HG02870 (cell line): ENCODE measurements around the gene MYH10.

ENCODE experiments used
- ATAC-seq: cut with Tn5 transposase; IDR thresholded peaks from one replicate; pipeline ENCODE4 v1.9.1; 2021; ENCODE audit warnings: mild to moderate bottlenecking, moderate library complexity; ENCODE audit not compliant: unreplicated experiment

Gene MYH10

GRCh38 chr17:8610558-8610957, 20.0 kb downstream of the MYH10 start:
- ATAC-seq, result no peak

DNA sequence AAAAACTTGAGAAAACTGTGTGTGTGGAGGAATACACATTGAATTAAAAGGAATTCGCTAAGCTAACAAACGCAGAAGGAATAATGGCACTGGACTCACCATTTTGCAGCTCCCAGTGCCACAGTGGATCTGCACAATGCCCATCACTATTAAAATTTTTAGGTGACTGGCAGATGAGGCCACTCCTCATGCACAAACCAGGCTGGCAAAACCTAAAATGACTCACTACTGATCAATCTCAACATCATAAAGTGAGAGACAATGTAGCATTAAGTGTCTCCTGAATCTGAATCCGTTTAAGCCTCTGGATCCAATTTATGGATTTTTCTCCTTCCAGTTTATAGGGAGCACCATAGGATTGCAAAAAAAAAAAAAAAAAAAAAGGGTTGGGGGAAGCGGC, 20.6 kb downstream of the MYH10 start:
- no peak for ATAC-seq

- ATAC-seq, result no peak
Observed at GRCh38 chr17:8608001-8608400, 22.5 kb downstream of the MYH10 start.

DNA sequence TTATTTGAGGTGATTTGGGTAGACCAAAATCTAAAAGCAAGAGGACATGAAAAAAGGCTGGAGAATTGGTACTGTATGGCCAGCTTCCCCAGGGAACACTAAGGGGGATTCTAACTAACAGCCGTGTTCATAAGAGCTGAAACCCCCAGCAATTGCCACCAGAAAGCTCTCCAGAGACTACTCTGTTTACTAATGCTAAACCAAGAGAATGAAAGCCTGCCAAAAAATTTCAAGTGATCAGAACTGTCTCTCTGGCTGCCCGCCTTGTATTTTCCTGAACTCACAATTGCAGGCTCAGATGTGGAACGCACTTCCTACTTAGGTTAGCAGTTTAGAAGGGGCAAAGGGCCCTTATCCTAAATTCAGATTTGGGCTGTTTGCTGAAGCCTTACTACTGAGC, 24.1 kb downstream of the MYH10 start:
- no peak for ATAC-seq

- ATAC-seq, result no peak
Observed at GRCh38 chr17:8602679-8603078, 27.8 kb downstream of the MYH10 start.

DNA sequence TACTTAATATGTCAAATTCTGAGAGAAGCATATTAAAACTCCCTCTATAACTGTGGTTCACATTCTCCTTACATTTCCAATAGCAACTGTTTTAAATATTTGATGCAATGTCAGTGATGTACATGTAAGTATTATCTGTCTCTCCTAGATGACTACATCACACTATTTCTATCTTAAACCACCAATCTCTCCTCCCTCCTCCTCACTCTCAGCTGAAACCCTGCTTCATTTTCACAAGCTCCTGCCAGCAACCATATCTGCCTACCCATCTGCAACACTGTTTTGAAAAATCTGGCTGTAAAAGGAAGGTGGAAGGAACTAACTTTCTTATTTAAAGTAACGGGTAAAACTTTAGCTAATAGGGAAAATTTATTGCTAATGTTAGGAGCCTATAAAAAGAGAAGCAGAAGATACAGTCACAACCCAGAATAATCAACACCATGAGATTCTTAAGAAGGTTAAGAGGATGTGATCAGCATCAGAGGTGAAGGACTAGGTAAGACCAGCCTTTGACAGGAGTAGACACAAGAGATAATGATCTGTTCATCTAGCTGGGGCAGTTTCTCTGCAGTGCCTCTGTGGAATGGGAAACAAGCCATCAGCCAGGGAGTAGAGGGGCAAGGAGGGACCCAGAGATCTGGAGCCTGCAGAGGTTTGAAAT, 31.0 kb downstream of the MYH10 start:
- no peak for ATAC-seq

DNA sequence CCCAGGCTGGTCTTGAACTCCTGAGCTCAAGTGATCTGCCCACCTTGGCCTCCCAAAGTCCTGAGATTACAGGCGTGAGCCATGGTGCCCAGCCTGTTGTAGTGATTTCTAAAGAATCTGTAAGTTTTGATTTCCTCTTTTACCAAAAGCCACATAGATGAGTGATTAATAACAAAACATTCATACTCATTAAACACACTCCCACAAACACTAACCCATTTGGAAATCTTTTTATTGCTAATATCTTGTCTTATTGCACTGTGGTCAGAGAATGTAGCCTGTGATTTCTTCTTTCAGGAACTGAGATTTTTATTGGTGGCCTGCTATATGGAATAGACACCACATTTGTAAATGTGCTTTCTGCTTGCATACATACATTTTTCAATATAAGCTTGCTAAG, 31.6 kb downstream of the MYH10 start:
- no peak for ATAC-seq

GRCh38 chr17:8593830-8594229, 36.7 kb downstream of the MYH10 start:
- no peak for ATAC-seq

- ATAC-seq, result no peak
Observed at GRCh38 chr17:8593276-8593675, 37.2 kb downstream of the MYH10 start.

- ATAC-seq, result no peak
Observed at GRCh38 chr17:8588877-8589554, 41.5 kb downstream of the MYH10 start.

GRCh38 chr17:8586766-8587165, 43.8 kb downstream of the MYH10 start:
- no peak for ATAC-seq

DNA sequence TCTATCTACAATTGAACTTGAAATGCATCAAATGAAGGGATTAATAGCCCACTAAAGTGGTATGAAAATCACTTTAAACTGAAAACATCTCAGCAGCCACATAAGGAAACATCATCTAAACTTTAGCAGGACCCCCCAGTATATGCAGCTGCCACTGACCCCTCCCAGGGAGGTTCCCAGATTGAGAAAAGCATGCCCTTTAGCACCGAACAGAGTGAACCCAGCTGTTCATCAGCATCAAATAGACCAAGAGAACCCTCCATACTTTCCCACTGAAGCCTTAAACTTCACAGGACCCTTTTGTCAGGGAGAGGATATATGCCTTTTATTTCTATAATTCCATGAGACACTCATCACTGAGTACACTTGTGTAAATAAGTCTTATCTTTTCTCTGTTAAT, 44.6 kb downstream of the MYH10 start:
- ATAC-seq, result no peak

GRCh38 chr17:8583954-8584353, 46.6 kb downstream of the MYH10 start:
- ATAC-seq, result no peak

DNA sequence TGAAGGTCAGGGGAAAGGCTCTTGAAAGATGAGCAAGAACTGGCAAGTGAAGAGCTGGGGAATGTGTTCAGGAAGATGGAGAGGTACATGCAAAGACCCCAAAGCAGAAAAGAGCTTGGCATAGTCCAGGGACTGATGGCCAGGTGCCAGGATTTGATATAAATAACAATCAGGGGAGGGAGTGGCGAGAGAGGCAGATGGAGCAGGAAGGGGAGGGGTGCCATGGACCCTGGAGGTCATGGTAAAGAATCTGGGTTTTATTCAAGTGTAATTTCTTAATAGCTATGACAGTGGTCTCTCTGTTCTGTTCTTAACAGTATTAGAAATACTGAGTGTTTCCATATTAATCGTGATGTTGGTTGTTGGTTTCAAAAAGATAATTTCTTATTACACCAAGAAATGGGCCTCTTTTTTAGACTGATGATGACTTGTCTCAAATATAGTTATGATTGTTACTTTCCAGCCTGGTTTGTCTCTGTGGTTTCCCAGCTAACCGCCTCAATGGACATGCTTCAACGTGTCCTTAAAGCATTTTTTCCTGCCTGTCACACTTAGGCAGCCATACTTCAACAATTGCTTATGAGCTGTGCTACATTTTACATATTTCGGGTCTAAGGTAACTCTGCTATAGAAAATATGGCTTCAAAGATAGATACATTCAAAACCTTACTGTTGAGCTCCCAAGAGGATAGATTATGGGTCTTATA, 49.4 kb downstream of the MYH10 start:
- no peak for ATAC-seq

GRCh38 chr17:8577868-8578267, 52.7 kb downstream of the MYH10 start:
- no peak for ATAC-seq

DNA sequence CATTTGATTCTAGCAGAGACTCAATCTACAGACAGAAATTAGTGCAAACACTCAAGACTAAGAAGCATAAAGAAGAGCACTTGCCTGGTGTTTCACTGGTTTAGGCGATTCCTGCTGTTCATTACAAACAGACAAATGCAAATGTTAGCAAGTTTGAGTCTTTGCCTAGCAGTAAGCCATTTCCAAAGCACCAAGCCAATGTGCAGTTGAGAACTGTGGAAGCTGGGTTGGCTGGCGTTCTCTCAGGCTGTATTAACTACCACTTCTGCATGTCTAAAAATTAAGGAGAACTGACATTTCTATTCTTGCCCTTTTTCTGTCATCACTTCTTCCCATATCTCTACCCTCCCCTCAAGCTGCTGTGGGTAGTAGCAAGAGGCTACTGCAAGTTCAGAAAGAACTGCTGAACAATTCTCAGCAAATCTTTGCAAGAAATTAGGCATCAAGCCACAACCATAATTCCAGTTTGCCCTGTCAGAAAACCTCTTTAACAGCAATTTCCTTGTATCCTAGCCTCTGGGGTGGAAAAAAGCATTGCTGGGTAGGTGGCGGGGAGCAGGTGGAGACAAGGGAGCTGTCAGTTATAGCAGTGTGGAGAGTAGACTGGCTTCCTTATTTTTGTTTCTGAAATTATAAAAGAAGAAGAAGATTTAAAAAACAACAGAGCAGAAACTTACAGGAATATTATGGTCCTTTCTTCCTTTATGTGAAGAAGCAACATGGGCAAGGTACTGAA, 53.8 kb downstream of the MYH10 start:
- no peak for ATAC-seq

DNA sequence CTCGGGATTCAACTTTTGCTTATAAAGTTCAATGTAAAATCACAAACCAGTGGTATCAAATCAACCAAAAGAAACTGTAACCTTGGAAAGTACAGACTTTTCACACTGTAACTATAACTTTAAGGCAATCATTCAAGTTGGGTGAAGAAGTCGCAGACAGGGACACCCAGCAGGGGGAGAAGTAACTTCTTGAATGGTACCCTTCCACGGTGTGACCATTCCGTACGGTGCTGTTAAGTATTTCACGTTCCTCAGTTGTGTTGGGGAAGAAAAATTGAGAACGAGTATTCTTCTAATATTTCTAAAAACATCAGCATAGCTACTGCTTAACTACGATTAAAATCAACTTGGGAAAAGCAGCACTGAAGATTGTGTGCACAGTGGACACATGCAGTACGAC, 55.8 kb downstream of the MYH10 start:
- ATAC-seq, result no peak

DNA sequence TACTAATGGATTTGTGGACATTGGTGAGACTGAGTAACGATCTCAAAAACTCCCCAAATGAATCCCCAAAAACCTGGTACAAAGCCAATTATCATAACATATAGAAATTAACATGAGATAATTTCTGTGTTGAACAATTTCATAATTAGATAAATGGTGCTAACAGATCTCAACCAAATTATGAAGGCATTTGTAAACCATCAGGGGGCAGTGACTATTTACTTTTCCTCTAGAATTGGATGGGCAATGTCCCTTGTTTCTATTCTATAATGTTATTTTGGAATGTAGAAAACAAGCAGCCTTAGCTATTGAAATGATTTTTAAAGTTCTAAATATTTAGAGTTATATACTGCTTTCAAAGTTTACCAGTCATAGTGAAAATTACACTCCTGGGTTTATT, 57.8 kb downstream of the MYH10 start:
- no peak for ATAC-seq

DNA sequence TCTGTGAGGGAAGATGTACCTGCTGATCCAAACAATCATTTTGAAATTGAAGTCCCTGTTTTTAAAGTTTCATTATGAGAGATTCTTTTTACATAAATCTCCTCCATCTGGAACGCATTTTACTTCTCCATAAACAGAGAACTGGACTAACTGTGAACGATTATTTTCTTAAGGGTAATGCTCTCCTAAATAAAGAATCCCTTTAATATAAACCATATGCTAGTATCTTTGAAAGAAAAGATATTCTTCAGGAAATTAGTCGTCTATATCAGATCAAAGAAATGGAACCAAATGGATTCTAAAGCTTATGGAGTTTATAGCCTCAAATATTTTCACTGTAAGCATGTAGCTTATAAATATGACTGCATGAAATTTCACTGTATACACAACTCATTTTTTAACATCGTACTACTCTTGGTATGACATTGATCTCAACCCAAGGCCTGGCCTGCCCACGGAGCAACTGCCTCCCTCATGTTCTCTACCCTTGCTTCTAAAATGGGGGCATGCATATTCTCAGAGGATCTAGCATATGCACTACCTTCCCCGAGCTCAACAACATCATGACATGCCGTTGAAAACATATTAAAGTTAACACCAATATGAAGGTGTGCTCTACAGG, 66.4 kb downstream of the MYH10 start:
- no peak for ATAC-seq

- no peak for ATAC-seq
Observed at GRCh38 chr17:8563024-8563776, 67.3 kb downstream of the MYH10 start.
